Activated gamma-delta T cell treated with anti-CD3 and anti-CD28 coated beads, Interleukin-2, amount 50 U/mL, for 16 hours (primary cell): ENCODE data around the gene KRTAP10-6.
"Not testable (repeated sequence)": the region's sequence is repeated elsewhere in the genome, so short reads cannot be mapped to it uniquely, and the experiment has no call there.

Source experiments
- DNase-seq: peaks from one replicate; pipeline ENCODE4 v3.0.0-alpha.2; 2020; ENCODE audit warnings: low read depth

KRTAP10-6 gene

GRCh38 chr21:44616591-44616926 is 24.3 kb upstream of the KRTAP10-6 start:
- no peak for DNase-seq

GRCh38 chr21:44615911-44616590 is 23.7 kb upstream of the KRTAP10-6 start:
- DNase-seq: no peak

- no peak for DNase-seq
Observed at GRCh38 chr21:44615466-44615865, 23.2 kb upstream of the KRTAP10-6 start.

- DNase-seq: no peak
Observed at GRCh38 chr21:44614961-44615391, 22.7 kb upstream of the KRTAP10-6 start.

- DNase-seq: no peak
Observed at GRCh38 chr21:44614161-44614631, 21.9 kb upstream of the KRTAP10-6 start.

- DNase-seq: no peak
Observed at GRCh38 chr21:44613386-44614155, 21.3 kb upstream of the KRTAP10-6 start.

GRCh38 chr21:44612669-44613229 is 20.4 kb upstream of the KRTAP10-6 start:
- no peak for DNase-seq

- DNase-seq: no peak
Observed at GRCh38 chr21:44612029-44612486, 19.8 kb upstream of the KRTAP10-6 start, which contains the start of gene KRTAP10-8. TSS of gene KRTAP10-8 (plus strand) at chr21:44612079. CDS start at chr21:44612101, 22 bp downstream.

- DNase-seq: no peak
Observed at GRCh38 chr21:44611551-44611950, 19.2 kb upstream of the KRTAP10-6 start.

GRCh38 chr21:44610157-44610843 is 18.0 kb upstream of the KRTAP10-6 start:
- not testable (repeated sequence) for DNase-seq

- no peak for DNase-seq
Observed at GRCh38 chr21:44609193-44609592, 16.9 kb upstream of the KRTAP10-6 start.

GRCh38 chr21:44606495-44606894 is 14.2 kb upstream of the KRTAP10-6 start:
- no peak for DNase-seq

GRCh38 chr21:44603911-44604310 is 11.6 kb upstream of the KRTAP10-6 start:
- DNase-seq: no peak

GRCh38 chr21:44603109-44603875 is 11.0 kb upstream of the KRTAP10-6 start:
- no peak for DNase-seq

- no peak for DNase-seq
Observed at GRCh38 chr21:44602463-44602850, 10.2 kb upstream of the KRTAP10-6 start.

GRCh38 chr21:44601596-44602462 is 9.5 kb upstream of the KRTAP10-6 start:
- DNase-seq: no peak

- DNase-seq: not testable (repeated sequence)
Observed at GRCh38 chr21:44601091-44601490, 8.8 kb upstream of the KRTAP10-6 start.

- not testable (repeated sequence) for DNase-seq
Observed at GRCh38 chr21:44600118-44600978, 8.0 kb upstream of the KRTAP10-6 start, which contains the start of gene KRTAP10-7. TSS of gene KRTAP10-7 (plus strand) at chr21:44600597. CDS start at chr21:44600622, 25 bp downstream.

GRCh38 chr21:44599264-44600029 is 7.1 kb upstream of the KRTAP10-6 start:
- DNase-seq: no peak
